Pulmonary artery endothelial cell (primary cell): ENCODE data around the gene PISD. TPM values are rescaled to one million over a fixed set of nuclear protein-coding genes. Genes with fewer than 3 reads are reported as not detected.

Experiments
- DNase-seq: peaks from one replicate; pipeline ENCODE4 v3.0.0-alpha.2; 2011; ENCODE audit warnings: low read depth, low spot score
- total RNA-seq: library from RNA; depleted of rRNA; stranded (reverse); fragments of >200 nt; gene quantifications from 2 replicates; pipeline ENCODE4 v1.2.3, GENCODE V29; 2014

Gene PISD
- total RNA-seq, 1 donor from 2014 or later, result 39.4 TPM

GRCh38 chr22:31575190-31575589 lies 86.8 kb downstream of the PISD start:
- DNase-seq, result no peak

- no peak for DNase-seq
Measured at GRCh38 chr22:31574055-31574670, 87.9 kb downstream of the PISD start.

- DNase-seq, result no peak
Measured at GRCh38 chr22:31572939-31573338, 89.1 kb downstream of the PISD start.

GRCh38 chr22:31569126-31569525 lies 92.9 kb downstream of the PISD start:
- DNase-seq, result no peak

Other genes starting within 250 kb of the PISD start
- gene EIF4ENIF1, start 172.4 kb downstream of the PISD start, total RNA-seq, result 10.9 and 13.4 TPM in 2 replicates
- 17.8 and 23.1 TPM in 2 replicates for gene SFI1, start 165.7 kb downstream of the PISD start, total RNA-seq
- 24.1 and 25.1 TPM in 2 replicates for gene PRR14L, start 87.9 kb upstream of the PISD start, total RNA-seq
- gene DEPDC5, start 91.8 kb upstream of the PISD start, total RNA-seq, result 10.5 and 12.6 TPM in 2 replicates